ENCODE results near the gene HPS3.
A peak's percentile ranks its signal among the peaks of the same experiment; 100 is the strongest.

The HPS3 gene

DNA sequence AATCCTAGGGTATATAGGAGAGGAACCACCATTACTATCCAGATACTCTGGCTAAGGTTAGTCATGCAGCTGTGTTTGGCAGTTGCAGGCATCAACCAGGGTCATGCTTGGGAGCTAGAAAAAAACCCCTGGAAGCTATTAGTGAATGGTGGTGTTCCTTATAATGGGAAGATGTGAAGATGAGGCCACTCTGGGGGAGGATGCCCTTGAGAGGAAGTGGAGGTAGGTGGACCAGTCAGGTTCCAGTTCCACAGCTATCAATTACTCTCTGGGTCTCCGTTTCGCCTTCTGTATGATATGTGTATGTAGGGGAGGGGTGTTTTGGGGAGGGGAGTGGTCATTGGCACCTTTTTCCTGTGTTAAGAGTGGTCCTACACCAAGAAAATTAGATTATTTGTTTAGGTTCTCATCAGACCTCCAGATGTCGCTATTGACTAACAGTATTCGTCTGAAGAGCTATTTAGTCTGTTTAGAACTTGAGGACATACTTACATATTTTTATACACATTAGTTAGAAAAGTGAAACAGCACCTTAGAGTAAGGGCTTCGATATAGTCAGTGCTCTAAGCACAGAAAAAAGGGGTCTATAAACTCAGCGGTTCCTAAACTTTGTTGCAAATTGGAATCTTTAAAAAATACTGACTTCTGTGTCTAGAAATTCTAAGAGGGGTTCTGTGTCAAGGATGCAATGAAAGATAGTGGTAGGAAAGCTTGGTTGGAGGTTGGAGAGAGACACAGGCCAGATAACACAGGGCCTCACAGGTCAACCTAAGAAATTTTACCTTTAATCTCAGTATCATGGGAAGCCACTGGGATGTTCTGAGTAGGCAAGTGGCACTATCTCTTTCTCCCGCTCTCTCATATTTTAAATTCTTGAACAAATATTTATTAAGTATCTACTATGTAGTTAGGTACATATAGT is 9.1 kb upstream of the HPS3 start:
- peak; percentile 11 for DNase-seq

DNA sequence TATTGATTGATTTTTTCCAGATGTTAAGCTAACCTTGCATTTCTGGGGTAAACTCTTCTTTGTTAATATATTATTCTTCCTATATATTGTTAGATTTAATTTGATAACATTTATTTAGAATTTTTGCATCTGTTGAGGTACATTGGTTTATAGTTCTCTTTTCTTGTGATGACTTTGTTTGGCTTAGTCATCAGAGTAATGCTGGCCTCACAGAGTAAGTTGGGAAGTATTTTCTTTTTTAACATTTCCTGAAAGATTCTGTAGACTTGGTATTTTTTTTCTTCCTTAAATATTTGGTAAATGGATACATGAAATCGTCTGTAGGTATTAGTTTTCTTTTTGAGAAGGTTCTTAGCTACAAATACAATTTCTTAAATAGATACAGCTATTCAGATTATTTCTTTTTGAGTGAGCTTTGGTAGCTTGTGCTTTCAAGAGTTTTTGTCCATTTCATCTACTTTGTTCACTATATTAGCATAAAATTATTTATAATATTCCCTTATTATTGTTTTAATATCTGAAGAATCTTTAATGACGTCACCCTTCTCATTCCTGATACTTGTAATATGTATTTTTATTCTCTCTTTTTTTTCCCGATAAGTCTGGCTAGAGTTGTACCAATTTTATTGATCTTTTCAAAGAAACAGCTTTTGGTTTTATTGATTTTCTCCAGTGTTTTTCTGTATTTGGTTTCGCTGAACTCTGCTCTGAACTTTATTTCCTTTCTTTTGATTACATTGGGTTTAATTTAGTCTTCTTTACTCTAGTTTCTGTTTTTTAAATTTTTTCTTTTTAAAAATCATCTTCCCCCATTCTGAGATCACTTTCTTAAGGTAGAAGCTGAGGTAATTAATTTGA is 6.5 kb upstream of the HPS3 start:
- DNase-seq, result no peak

DNA sequence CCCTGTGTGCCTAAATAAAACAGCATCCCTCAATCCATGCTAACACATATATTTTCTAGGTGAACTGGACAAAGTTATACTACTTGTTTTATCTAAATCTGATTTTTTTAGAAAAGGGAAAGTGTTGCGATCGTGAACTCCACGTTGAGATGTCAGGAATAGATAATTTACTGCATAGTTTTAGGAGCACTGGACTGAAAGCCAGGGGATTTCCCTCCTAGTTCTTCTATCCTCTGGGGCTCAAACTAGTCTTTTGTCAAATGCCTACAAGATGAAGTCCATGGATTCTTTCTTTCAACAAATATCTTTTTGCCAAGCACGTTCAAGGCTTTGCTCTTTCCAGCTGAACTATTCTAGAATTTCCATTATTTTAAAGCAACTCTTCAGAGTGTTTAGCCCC is 617 bp upstream of the HPS3 start:
- DNase-seq, result no peak

DNA sequence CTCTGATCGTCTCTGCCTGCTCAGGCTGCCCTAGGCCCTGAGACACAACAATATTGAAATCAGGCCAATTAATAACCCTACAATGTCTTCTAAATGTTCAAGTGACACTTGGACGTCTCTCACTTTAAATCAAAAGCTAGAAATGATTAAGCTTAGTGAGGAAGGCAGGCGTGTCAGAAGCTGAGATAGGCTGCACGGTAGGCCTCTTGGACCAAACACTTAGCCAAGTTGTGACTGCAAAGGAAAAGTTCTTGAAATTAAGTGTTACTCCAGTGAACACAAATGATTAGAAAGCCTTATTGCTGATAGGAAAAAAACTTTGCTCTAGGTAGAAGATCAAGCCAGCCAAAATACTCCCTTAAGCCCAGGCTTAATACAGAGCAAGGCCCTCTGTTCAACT is 2.2 kb downstream of the HPS3 start:
- DNase-seq, result no peak

DNA sequence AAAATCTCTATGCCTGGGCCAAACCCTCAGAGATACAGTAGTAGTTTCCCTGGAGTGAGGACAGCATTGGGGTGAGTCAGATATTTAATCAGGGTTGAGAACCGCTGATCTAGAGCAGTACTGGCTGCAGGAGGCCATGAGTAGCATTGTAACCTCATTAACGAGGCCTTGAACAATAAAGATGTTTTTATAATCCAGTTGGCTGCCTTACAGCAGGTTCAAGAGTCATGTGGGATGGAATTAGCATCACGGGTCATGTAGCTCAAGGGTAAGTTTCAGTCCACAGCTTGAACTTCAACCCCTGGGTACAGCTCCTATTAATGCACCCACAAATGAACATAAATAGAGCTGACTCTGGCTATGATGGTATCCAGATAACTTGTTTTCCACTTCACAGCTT is 5.1 kb downstream of the HPS3 start:
- no peak for DNase-seq

DNA sequence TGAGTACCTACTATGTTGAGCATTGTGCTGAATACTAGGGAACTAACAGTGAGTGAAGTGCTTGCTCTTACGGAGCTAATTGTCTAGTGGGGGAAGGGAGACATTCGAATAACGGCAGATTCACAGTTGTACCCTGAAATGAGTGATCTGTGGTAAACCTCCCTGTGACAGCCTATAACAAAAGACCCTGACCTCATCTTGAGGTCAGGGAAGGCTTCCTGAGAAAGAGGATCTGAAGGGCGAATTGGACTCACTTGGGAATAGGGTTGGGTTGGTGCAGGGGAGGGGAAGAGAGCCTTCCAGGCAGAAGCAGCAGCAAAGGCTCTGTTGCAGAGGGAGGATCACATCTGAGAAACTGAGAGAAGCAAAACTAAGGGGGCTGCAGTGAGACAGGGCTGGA is 13.2 kb downstream of the HPS3 start:
- DNase-seq, result no peak

DNA sequence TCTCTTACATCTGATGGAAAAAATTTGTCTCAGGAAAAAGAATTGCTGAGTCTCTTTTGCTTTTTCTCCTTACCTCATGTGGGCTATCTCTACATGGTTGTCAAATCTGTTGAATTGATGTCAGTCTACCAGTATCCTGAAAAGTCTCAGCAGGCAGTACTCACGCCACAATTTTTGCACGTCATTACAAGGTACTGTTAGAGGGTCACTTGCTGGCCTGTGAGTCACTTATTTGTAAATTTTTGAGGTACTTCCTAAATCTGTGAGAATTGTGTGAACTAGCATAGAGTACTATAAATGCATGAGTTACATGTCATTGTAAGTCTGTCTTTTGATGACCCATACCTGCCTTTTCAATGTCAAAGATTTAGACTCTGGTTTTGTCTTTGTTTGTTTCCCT is 15.9 kb downstream of the HPS3 start:
- DNase-seq, result no peak

DNA sequence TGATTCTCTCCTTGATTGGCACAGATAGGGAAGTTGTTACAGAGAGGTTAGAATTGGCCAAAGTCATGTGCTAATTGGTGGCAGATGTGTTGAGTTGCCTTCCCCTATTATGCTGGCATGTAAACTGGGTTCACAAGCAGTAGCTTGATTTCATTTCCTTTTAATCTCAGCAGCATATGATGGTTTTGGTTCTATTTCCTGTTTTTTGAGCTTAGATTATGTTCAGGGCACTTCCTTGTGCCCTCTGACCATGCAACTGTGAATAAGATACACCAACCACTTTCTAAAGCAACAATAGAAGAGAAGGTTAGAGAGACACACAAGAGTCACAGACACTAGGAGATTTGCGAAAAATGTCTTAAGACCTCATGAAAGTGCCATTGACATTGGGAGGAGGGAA is 16.5 kb downstream of the HPS3 start:
- peak; percentile 56 for DNase-seq

DNA sequence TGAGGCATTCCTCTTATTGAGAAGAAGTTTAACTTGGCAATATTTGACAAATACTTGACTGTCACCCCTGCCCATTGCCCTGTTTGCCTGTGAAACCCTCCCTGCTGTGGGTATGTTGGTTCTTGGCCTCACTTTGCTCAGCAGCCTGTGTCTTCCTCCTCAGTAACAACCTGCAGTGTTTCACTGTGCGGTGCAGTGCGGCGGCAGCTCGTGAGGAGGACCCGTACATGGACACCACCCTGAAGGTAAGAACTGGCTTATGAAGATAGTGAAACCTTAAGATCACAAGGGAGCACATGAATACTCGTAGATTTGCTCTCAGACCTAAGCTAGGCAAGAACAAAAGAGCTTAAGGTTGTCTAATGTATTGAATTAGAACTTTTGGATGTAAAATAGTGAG is 21.0 kb downstream of the HPS3 start:
- DNase-seq, result no peak

DNA sequence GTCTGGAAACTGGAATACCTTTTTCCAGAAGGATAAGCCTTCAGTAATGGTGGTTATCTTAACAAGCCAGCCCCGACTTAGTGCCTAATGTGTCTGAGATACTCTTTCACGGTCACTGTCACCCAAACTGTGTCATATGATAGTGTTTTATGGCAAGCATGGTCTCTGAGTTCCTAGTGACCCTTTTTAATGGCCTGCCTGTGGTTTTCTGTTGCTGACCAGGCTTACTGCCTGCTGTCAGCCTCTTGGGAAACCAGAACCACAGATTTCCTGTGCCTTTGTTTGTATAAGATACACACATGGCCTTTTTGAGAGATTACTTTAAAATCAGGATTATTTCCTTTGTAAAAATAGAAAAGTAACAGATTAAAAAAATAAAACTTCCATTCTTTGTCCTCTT is 22.4 kb downstream of the HPS3 start:
- peak; percentile 90 for DNase-seq

DNA sequence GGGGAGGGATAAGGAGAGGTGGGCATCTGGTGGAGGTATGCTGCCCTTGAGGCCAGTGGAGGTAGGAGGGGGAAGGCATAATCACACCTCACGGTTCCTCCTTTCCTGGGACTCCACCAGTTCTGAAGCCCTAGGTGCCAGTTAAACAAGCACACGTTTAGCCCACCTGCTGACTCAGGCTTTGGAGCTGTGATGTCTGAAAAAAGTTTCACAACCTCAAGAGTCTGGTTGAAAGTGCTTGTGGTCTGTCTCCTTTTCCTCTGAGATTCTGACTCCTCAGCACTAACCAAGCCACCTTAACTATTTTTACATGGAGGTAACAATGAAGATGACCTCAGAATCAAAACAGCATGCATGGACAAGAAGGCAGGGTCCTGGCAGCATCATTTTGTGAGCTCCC is 23.0 kb downstream of the HPS3 start:
- peak; percentile 51 for DNase-seq

DNA sequence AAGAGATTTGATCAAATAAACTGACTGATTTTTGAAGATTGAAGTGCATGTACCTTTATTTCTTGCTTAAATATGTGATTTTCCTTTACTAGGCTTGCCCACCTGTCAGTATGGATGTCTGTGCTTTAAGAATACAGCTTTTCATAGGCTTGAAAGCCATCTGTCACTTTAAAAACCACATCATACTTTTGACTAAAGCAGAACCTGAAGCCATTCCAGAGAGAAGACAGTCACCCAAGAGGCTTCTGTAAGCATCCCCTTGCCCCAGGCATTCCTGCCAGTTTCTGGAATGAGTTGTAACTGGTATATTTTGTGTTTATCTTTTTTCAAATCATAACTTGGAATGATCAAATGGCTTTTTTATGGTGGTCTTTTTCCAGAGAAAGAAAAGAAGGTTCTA is 24.0 kb downstream of the HPS3 start:
- DNase-seq, result no peak

DNA sequence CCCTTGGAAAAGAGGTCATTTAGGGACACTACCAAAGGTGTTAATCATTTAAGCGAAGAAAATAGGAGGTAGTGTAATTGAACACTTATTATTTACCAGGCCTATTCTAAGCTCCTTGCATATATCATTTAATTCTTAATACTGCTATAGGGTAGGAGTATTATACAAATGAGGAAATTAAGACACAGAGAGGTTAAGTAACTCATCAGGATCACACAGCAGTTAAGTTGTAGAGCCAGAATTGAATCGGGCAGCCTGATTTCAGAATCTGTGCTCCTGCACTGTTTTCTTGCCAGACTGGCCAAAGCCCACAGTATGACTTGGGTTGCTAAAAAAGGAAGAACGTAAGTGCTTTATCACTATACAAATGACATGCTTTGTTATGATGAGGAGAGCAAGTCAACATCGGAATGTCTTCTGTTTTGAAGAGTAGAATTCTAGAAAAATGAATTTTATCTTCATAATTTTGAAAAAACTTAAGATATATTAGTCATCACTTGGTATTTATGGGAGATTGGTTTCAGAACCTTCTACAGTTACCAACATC is 31.4 kb downstream of the HPS3 start:
- no peak for DNase-seq

DNA sequence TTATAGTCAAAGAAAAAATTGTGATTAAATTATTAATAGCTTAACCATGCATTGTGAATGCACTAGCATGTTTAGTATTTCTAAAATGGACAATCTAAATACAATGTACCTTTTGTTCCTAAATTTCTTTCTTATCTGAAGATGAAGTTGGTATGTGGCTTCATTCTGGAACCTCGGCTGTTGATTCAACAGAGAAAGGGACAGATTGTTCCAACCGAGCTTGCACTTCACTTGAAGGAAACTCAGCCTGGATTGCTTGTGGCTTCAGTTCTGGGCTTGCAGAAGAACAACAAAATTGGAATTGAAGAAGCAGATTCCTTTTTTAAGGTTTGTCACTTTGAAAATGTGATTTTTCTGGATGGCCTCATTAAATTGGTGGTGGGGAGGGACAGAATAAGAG is 32.6 kb downstream of the HPS3 start:
- DNase-seq, result no peak

DNA sequence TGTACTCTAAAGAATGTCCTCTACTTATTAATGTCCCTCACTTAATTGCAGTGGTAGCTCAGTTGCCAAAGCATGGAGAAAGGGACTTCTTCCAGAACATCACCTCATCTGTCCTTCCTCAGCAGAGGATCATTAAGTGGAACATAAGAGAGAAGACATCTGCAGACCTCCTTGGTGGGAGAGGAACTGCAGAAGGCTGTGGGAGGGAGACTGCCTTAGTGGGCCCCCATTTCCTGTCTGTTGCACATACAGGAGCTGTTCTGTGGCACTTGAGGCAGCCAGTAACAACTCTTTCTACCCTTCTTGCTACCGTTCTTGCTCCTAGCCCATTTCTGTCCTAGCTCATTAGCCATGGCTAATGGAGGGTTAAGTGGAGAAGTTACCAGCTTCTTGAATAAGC is 33.6 kb downstream of the HPS3 start:
- DNase-seq, result peak; percentile 49

DNA sequence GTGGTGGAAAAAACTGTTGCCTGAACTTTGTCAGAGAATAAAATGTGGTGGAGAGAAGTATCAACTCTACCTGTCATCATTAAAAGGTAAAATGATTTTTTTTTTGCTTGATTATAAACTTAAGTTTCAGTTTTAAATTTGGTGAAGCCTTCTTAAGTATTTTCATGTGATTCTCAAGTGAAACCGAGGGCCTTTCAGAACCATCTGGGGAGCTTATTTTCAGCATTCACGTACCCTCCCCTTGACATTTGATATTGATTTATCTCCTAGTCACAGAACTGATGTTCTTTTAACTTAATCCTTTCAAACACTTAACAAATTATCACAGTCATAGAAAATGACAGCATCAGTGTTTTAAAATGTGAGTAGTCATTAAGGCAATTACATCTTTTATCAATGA is 38.5 kb downstream of the HPS3 start:
- no peak for DNase-seq

DNA sequence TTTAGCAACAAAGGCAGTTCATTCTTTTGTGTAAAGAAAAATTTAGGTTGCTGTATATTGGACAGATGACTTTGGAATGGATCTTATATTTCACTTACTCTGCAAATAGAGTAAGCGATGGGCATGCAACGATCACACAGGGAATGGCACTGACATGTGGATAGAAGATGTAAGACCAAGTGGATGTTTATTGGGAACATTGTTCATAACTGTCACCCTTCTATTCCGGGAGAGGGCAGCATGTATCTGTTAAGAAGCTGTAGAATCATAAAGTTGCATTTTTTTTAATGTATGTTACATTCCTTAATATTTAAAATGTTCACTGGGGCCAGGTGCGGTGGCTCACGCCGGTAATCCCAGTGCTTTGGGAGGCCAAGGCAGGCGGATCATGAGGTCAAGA is 41.2 kb downstream of the HPS3 start:
- no peak for DNase-seq

DNA sequence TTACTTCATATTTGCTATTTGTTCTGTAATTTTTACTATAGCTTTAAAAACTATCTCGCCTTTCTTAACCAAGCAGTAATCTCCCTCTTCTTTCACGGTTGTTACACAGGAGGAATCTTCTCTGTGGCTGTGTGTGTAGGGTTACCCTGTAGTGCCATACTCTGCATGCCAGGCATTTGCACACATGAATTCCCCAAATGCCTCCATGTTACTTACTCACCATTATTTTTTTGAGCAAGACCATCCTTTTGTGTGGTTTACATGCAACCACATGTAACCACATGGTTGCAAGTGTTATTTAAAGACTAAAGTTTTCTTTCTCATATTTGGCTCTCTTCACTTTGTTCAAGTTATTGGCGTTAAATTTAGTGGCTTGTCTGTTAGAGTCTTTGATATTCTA is 45.5 kb downstream of the HPS3 start:
- no peak for DNase-seq

DNA sequence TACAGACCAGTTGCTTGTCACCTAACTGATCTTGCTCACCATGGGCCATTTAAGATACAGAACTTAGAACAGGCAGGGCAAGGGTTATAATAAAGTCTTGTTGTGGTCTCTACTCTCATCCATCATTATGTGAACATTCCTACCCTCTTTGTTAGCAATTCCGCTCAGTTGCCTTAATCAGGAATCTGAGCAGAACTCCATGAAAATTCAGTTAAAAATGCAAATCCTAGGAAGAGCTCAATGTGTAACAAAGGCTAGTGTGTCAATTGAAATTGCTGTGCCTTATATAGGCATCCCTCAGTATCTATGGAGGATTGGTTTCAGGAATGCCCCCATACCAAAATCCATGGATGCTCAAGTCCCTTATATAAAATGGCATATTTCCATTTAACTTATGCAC is 47.7 kb downstream of the HPS3 start:
- DNase-seq, result no peak

DNA sequence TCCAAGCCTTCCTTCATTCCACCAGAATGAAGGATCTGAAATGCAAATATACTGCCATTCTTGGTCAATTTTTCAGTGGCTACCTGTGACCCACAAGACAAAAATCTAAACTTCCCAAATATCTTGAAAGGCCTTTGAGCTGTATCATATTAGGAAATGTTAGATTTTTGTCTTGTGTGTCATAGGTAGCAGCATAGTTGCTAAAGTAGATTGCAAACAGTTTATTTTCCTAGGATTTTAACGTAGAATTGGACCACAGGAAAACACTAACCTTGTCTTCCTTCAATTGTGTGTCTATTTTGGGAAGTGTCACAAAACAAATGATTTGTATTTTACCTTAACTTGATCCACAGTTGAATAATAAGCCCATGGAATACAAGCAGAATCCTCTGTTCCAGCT is 49.8 kb downstream of the HPS3 start:
- DNase-seq, result no peak

DNA sequence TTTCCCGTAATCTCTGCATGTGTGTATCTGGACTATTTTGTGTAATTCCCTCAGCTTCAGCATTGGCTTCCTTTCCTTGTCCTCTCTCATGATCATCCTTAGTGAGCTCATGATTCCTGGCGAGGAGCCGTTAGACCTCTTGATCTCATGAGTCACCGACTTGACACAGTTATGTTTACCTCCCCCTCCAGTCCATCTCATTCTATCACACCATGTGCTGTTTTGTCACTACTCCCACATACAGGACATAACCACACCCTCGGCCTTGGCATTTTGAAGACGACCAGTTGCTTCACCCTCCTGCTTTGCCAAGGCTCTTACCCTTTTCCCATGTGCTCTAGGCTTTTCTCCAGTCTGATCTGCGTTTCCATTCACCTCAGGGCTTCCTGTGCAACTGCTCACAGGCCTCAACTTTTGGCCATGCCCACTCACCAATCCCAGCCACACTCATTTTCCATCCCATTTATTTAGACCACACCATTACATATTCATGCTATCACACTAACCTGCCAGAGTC is 50.7 kb downstream of the HPS3 start:
- no peak for DNase-seq

DNA sequence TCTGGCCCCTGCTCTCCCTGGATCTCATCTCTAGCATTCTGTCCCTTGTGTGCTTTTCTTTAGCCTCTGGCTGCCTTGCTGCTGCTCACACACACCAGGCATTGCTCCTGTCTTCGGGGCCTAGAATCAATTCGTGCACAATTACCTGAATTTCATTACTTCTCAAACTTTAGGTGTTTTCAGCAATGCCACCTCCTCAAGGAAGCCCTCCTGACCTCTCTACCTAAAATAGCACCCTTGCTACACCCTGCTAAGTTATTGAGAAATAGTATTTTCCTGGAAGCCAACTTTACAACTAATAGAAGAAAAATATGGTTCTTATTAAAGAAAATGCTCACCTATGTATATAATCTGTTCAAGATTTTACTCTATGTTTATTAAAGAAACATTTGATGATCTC is 51.7 kb downstream of the HPS3 start:
- no peak for DNase-seq

DNA sequence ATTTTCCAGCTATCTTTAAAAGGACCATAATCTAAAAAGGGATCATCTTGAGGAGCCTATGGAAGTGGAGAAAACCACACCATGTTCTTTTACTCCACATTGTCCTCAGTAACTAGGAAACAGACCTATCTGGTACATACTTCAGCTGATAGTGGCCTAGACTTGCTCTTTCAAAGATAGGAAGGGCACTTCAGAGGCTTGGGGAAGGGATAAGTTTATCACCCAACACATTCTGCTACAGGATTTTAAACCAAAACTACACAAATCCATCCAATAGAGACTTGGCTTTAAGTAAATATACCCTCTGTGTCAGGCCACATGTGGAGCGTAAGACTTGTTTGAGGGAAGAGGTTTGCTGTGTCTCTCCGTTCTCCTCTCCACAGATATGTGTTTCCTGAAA is 56.8 kb downstream of the HPS3 start:
- DNase-seq, result no peak

DNA sequence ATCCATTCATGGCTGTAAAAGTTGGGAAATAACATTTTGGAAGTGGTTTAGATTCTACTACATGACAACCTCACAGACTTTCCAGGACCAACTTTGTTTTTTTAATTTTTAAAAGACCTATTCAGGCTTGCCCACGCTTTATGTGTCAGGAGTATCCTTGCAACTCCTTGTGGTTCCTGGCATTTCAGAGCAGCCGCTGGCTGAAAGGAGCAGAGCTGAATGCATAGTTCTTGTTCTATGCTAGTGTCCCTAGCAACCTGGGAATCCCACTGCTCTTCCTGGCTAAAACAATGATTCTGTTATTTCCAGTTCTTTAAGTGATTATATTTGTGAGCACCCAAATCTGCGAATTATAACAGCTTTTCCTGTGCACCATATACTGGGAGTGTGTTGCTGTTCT is 57.3 kb downstream of the HPS3 start:
- no peak for DNase-seq
